ENCODE results near the gene DNM2.

The DNM2 gene

GRCh38 chr19:10776900-10777650 is 59.2 kb downstream of the DNM2 start:
- TF ChIP-seq CTCF (IDR thresholded peaks at IDR 0.05; ENCODE audit: extremely low read depth, insufficient read depth, missing control alignments): no peak

GRCh38 chr19:10780368-10780767 is 62.5 kb downstream of the DNM2 start:
- TF ChIP-seq CTCF (IDR thresholded peaks at IDR 0.05; ENCODE audit: extremely low read depth, insufficient read depth, missing control alignments): no peak
- DNase-seq (ENCODE audit: low spot score): no peak
- in situ Hi-C loops (cut with MboI; ENCODE audit: low pct_unique_long_range_greater_than_20kb, low sequenced_read_pairs, unreplicated experiment): no loop called here

More at GRCh38 chr19:10776900-10777650, 59.2 kb downstream of the DNM2 start:
- in situ Hi-C loops (cut with MboI; ENCODE audit: low pct_unique_long_range_greater_than_20kb, low sequenced_read_pairs, unreplicated experiment): no loop called here
- no peak for DNase-seq (ENCODE audit: low spot score)

- in situ Hi-C loops (cut with MboI; ENCODE audit: low pct_unique_long_range_greater_than_20kb, low sequenced_read_pairs, unreplicated experiment): no loop called here
- no peak for TF ChIP-seq CTCF (IDR thresholded peaks at IDR 0.05; ENCODE audit: extremely low read depth, insufficient read depth, missing control alignments)
- DNase-seq (ENCODE audit: low spot score): no peak
Measured at GRCh38 chr19:10782795-10783194, 64.9 kb downstream of the DNM2 start.

GRCh38 chr19:10784257-10784656 is 66.4 kb downstream of the DNM2 start:
- TF ChIP-seq CTCF (IDR thresholded peaks at IDR 0.05; ENCODE audit: extremely low read depth, insufficient read depth, missing control alignments): no peak
- DNase-seq (ENCODE audit: low spot score): no peak
- in situ Hi-C loops (cut with MboI; ENCODE audit: low pct_unique_long_range_greater_than_20kb, low sequenced_read_pairs, unreplicated experiment): no loop called here

GRCh38 chr19:10788146-10788545 is 70.3 kb downstream of the DNM2 start:
- no peak for DNase-seq (ENCODE audit: low spot score)
- no peak for TF ChIP-seq CTCF (IDR thresholded peaks at IDR 0.05; ENCODE audit: extremely low read depth, insufficient read depth, missing control alignments)
- in situ Hi-C loops (cut with MboI; ENCODE audit: low pct_unique_long_range_greater_than_20kb, low sequenced_read_pairs, unreplicated experiment): no loop called here

GRCh38 chr19:10789866-10790265 is 72.0 kb downstream of the DNM2 start:
- DNase-seq (ENCODE audit: low spot score): no peak
- no peak for TF ChIP-seq CTCF (IDR thresholded peaks at IDR 0.05; ENCODE audit: extremely low read depth, insufficient read depth, missing control alignments)
- in situ Hi-C loops (cut with MboI; ENCODE audit: low pct_unique_long_range_greater_than_20kb, low sequenced_read_pairs, unreplicated experiment): no loop called here

All from GM13977 (cell line).